ENCODE measurements around the gene PIEZO2.

PIEZO2 gene

GRCh38 chr18:10713409-10713808, 436.0 kb downstream of the PIEZO2 start:
- Histone ChIP-seq H2BK120ac (ENCODE audit: insufficient read depth, low read length, poor library complexity) (no peak overlapping the region), H3K27ac (ENCODE audit: low read depth, low read length) (no peak overlapping the region), H4K8ac (ENCODE audit: low read depth, low read length) (no peak overlapping the region), H4K91ac (ENCODE audit: low read depth, low read length) (no peak overlapping the region), H3K23ac (ENCODE audit: low read length) (no peak overlapping the region), H4K12ac (ENCODE audit: low read depth, low read length) (no peak overlapping the region), H3K36me3 (ENCODE audit: control insufficient read depth in 1 of 2, insufficient read depth in 2 of 2, low read length in 2 of 2) (no peaks in the 10 kb centered on the region), H3K79me1 (ENCODE audit: low read length) (no peaks in the 10 kb centered on the region), H3K9ac (ENCODE audit: low read length) (no peak overlapping the region), H3K27me3 (ENCODE audit: insufficient read depth, low read length) (no peaks in the 10 kb centered on the region), H3K4me1 (ENCODE audit: control insufficient read depth in 1 of 2, insufficient read depth in 2 of 2, low read length in 2 of 2) (no peaks in the 10 kb centered on the region), H2AFZ (ENCODE audit: insufficient read depth, low read length, poor library complexity) (no peak overlapping the region), H3K14ac (ENCODE audit: low read length) (no peak overlapping the region), H3K4me3 (ENCODE audit: low read depth, low read length) (no peak overlapping the region), H3K4me2 (ENCODE audit: low read length) (no peak overlapping the region), H3K18ac (ENCODE audit: low read length) (no peak overlapping the region), H3K4ac (ENCODE audit: low read depth, low read length) (no peak overlapping the region), H3K79me2 (ENCODE audit: control insufficient read depth, insufficient read depth, low read length, poor library complexity) (no peaks in the 10 kb centered on the region), H3K9me3 (ENCODE audit: insufficient read depth, low read depth, low read length) (no peaks in the 10 kb centered on the region), H2AK5ac (ENCODE audit: low read length) (no peak overlapping the region), H2BK5ac (ENCODE audit: low read depth, low read length, poor library complexity) (no peak overlapping the region), H2BK12ac (ENCODE audit: low read length) (no peak overlapping the region)
- no peak for DNase-seq
- WGBS (ENCODE audit: extremely low coverage, insufficient coverage, insufficient read length), result no CpG with 5 or more reads among the region's 2 CpGs

- Histone ChIP-seq H3K18ac (ENCODE audit: low read length) (no peak overlapping the region), H3K79me2 (ENCODE audit: control insufficient read depth, insufficient read depth, low read length, poor library complexity) (no peaks in the 10 kb centered on the region), H2AK5ac (ENCODE audit: low read length) (no peak overlapping the region), H2BK12ac (ENCODE audit: low read length) (no peak overlapping the region), H4K8ac (ENCODE audit: low read depth, low read length) (no peak overlapping the region), H3K9ac (ENCODE audit: low read length) (no peak overlapping the region), H4K91ac (ENCODE audit: low read depth, low read length) (no peak overlapping the region), H3K4ac (ENCODE audit: low read depth, low read length) (no peak overlapping the region), H3K36me3 (ENCODE audit: control insufficient read depth in 1 of 2, insufficient read depth in 2 of 2, low read length in 2 of 2) (no peaks in the 10 kb centered on the region), H3K14ac (ENCODE audit: low read length) (no peak overlapping the region), H3K4me2 (ENCODE audit: low read length) (no peak overlapping the region), H3K27ac (ENCODE audit: low read depth, low read length) (no peak overlapping the region), H3K4me1 (ENCODE audit: control insufficient read depth in 1 of 2, insufficient read depth in 2 of 2, low read length in 2 of 2) (no peaks in the 10 kb centered on the region), H2BK5ac (ENCODE audit: low read depth, low read length, poor library complexity) (no peak overlapping the region), H3K23ac (ENCODE audit: low read length) (no peak overlapping the region), H2AFZ (ENCODE audit: insufficient read depth, low read length, poor library complexity) (no peak overlapping the region), H3K79me1 (ENCODE audit: low read length) (no peaks in the 10 kb centered on the region), H3K27me3 (ENCODE audit: insufficient read depth, low read length) (no peaks in the 10 kb centered on the region), H2BK120ac (ENCODE audit: insufficient read depth, low read length, poor library complexity) (no peak overlapping the region), H3K4me3 (ENCODE audit: low read depth, low read length) (no peak overlapping the region), H4K12ac (ENCODE audit: low read depth, low read length) (no peak overlapping the region), H3K9me3 (ENCODE audit: insufficient read depth, low read depth, low read length) (peaks cover 2% of the 10 kb centered on the region)
- no CpG with 5 or more reads among the region's 6 CpGs for WGBS (ENCODE audit: extremely low coverage, insufficient coverage, insufficient read length)
- no peak for DNase-seq
Measured at GRCh38 chr18:10707294-10707693, 442.1 kb downstream of the PIEZO2 start.

GRCh38 chr18:10705786-10706185, 443.6 kb downstream of the PIEZO2 start:
- Histone ChIP-seq H3K9me3 (ENCODE audit: insufficient read depth, low read depth, low read length) (peaks cover 2% of the 10 kb centered on the region), H2BK5ac (ENCODE audit: low read depth, low read length, poor library complexity) (no peak overlapping the region), H3K9ac (ENCODE audit: low read length) (no peak overlapping the region), H2BK12ac (ENCODE audit: low read length) (no peak overlapping the region), H3K36me3 (ENCODE audit: control insufficient read depth in 1 of 2, insufficient read depth in 2 of 2, low read length in 2 of 2) (no peaks in the 10 kb centered on the region), H4K91ac (ENCODE audit: low read depth, low read length) (no peak overlapping the region), H3K4me3 (ENCODE audit: low read depth, low read length) (no peak overlapping the region), H3K23ac (ENCODE audit: low read length) (no peak overlapping the region), H3K79me2 (ENCODE audit: control insufficient read depth, insufficient read depth, low read length, poor library complexity) (no peaks in the 10 kb centered on the region), H4K8ac (ENCODE audit: low read depth, low read length) (no peak overlapping the region), H3K27me3 (ENCODE audit: insufficient read depth, low read length) (no peaks in the 10 kb centered on the region), H3K79me1 (ENCODE audit: low read length) (no peaks in the 10 kb centered on the region), H3K18ac (ENCODE audit: low read length) (no peak overlapping the region), H3K27ac (ENCODE audit: low read depth, low read length) (no peak overlapping the region), H3K4ac (ENCODE audit: low read depth, low read length) (no peak overlapping the region), H3K4me2 (ENCODE audit: low read length) (no peak overlapping the region), H3K4me1 (ENCODE audit: control insufficient read depth in 1 of 2, insufficient read depth in 2 of 2, low read length in 2 of 2) (no peaks in the 10 kb centered on the region), H4K12ac (ENCODE audit: low read depth, low read length) (no peak overlapping the region), H2AK5ac (ENCODE audit: low read length) (no peak overlapping the region), H3K14ac (ENCODE audit: low read length) (no peak overlapping the region), H2AFZ (ENCODE audit: insufficient read depth, low read length, poor library complexity) (no peak overlapping the region), H2BK120ac (ENCODE audit: insufficient read depth, low read length, poor library complexity) (no peak overlapping the region)
- no CpG with 5 or more reads among the region's 3 CpGs for WGBS (ENCODE audit: extremely low coverage, insufficient coverage, insufficient read length)
- DNase-seq, result no peak

DNA sequence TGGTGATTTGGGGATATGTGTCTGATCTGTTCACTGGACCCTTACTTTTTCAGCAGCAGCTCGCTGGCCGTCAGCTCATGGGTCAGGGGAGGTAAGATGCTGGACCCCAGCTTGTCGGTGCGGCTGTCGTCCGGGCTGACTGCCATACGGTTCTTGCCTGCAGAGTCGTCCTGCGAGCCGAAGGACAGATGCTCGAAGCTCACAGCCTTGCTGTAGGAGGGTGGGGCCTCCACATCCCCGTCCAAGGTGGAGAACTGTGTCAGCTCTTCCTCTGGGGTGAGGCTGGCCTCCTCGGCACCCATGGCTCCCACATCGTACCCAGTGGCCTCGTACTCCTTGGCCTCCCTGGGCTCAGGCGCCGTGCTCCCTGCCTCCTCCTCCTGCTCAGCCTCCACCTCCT, 444.1 kb downstream of the PIEZO2 start:
- WGBS (ENCODE audit: extremely low coverage, insufficient coverage, insufficient read length), result no CpG with 5 or more reads among the region's 17 CpGs
- Histone ChIP-seq H3K79me1 (ENCODE audit: low read length) (no peaks in the 10 kb centered on the region), H3K27ac (ENCODE audit: low read depth, low read length) (no peak overlapping the region), H2BK120ac (ENCODE audit: insufficient read depth, low read length, poor library complexity) (no peak overlapping the region), H2AFZ (ENCODE audit: insufficient read depth, low read length, poor library complexity) (no peak overlapping the region), H3K9me3 (ENCODE audit: insufficient read depth, low read depth, low read length) (peaks cover 2% of the 10 kb centered on the region), H3K4ac (ENCODE audit: low read depth, low read length) (no peak overlapping the region), H2BK12ac (ENCODE audit: low read length) (no peak overlapping the region), H2BK5ac (ENCODE audit: low read depth, low read length, poor library complexity) (no peak overlapping the region), H3K23ac (ENCODE audit: low read length) (no peak overlapping the region), H3K4me2 (ENCODE audit: low read length) (no peak overlapping the region), H3K9ac (ENCODE audit: low read length) (no peak overlapping the region), H3K4me1 (ENCODE audit: control insufficient read depth in 1 of 2, insufficient read depth in 2 of 2, low read length in 2 of 2) (no peaks in the 10 kb centered on the region), H3K18ac (ENCODE audit: low read length) (no peak overlapping the region), H4K8ac (ENCODE audit: low read depth, low read length) (no peak overlapping the region), H3K27me3 (ENCODE audit: insufficient read depth, low read length) (no peaks in the 10 kb centered on the region), H3K14ac (ENCODE audit: low read length) (no peak overlapping the region), H3K4me3 (ENCODE audit: low read depth, low read length) (no peak overlapping the region), H4K91ac (ENCODE audit: low read depth, low read length) (no peak overlapping the region), H2AK5ac (ENCODE audit: low read length) (no peak overlapping the region), H3K36me3 (ENCODE audit: control insufficient read depth in 1 of 2, insufficient read depth in 2 of 2, low read length in 2 of 2) (no peaks in the 10 kb centered on the region), H4K12ac (ENCODE audit: low read depth, low read length) (no peak overlapping the region), H3K79me2 (ENCODE audit: control insufficient read depth, insufficient read depth, low read length, poor library complexity) (no peaks in the 10 kb centered on the region)
- DNase-seq, result no peak
